Endothelial cell of umbilical vein (primary cell): ENCODE measurements around the gene CCNJ. TPM values are rescaled to one million over a fixed set of nuclear protein-coding genes. Genes with fewer than 3 reads are reported as not detected.

Experiments
- BruUV-seq: library from RNA; stranded (reverse); fragments of 400-500 nt; replicated peaks from 2 replicates; lab custom pipeline; 2021; lab: Mats Ljungman, UMichigan
- CTCF ChIA-PET: fragments of 300-600, 350-600 bp; sonication (Branson Sonifier 250); formaldehyde crosslinking; loops from one replicate; lab custom pipeline; 2021; ENCODE audit warnings: antibody characterized with exemption, inconsistent platforms; lab: Charles Lee
- POLR2A ChIA-PET: fragments of 300-600, 350-600 bp; sonication (Branson Sonifier 250); formaldehyde crosslinking; loops from one replicate; lab custom pipeline; 2021; ENCODE audit warnings: antibody characterized with exemption, inconsistent platforms; lab: Charles Lee
- DNase-seq: peaks from one replicate; pipeline ENCODE4 v3.0.0-alpha.2; 2011; ENCODE audit warnings: low read depth, low spot score
- FAIRE-seq: peaks from 2 replicates; lab custom pipeline; 2011; peaks lifted over from hg19 to GRCh38; lab: Jason Lieb, UNC
- H2AFZ ChIP-seq: 2 replicates; pipeline ENCODE4 v1.6.0; 2012; ENCODE audit warnings: low read depth, low read length, control low read depth, inconsistent platforms
- H3K27ac ChIP-seq: 2 replicates; pipeline ENCODE4 v1.5.1; 2011; ENCODE audit warnings: low read depth, mild to moderate bottlenecking, control low read depth, low read length, moderate library complexity; ENCODE audit not compliant: insufficient read depth
- H3K27me3 ChIP-seq, 2 experiments: 2 replicates each; pipeline versions ENCODE4 v1.6.0 to v1.6.1; 2011; ENCODE audit warnings: low read length in 2 of 2, mixed read lengths in 1 of 2; ENCODE audit not compliant: control insufficient read depth in 2 of 2, insufficient read depth in 2 of 2
- H3K36me3 ChIP-seq, 2 experiments: 2 replicates in 1 of 2; 3 replicates in 1 of 2; pipeline ENCODE4 v1.5.1; 2011; ENCODE audit warnings: low read length in 2 of 2, mild to moderate bottlenecking in 1 of 2, moderate library complexity in 1 of 2; ENCODE audit not compliant: control insufficient read depth in 2 of 2, insufficient read depth in 2 of 2; ENCODE audit errors: extremely low read depth in 1 of 2
- H3K4me1 ChIP-seq: 3 replicates; pipeline ENCODE4 v1.5.1; 2011; ENCODE audit warnings: mild to moderate bottlenecking, low read length; ENCODE audit not compliant: control insufficient read depth, insufficient read depth; ENCODE audit errors: extremely low read depth
- H3K4me2 ChIP-seq: 2 replicates; pipeline ENCODE4 v1.6.1; 2011; ENCODE audit warnings: low read length, control low read depth, mixed read lengths; ENCODE audit not compliant: insufficient read depth
- H3K4me3 ChIP-seq, 3 experiments: fragments of 200-600 bp in 1 of 3; sonication (generic), shearing (Covaris generic) in 1 of 3; replicated peaks in 1 of 3; 2 replicates each; pipeline ENCODE4 v1.5.1; 2011 to 2016; ENCODE audit warnings: control low read depth in 3 of 3, low read length in 3 of 3, mild to moderate bottlenecking in 2 of 3, inconsistent platforms in 1 of 3, low read depth in 1 of 3, moderate library complexity in 1 of 3; ENCODE audit not compliant: insufficient read depth in 1 of 3
- H3K79me2 ChIP-seq: 2 replicates; pipeline ENCODE4 v1.6.0; 2012; ENCODE audit warnings: low read length, inconsistent platforms; ENCODE audit not compliant: control insufficient read depth, insufficient read depth
- H3K9ac ChIP-seq: replicated peaks from 2 replicates; pipeline ENCODE3; 2011; ENCODE audit warnings: low read length, control low read depth; ENCODE audit not compliant: insufficient read depth; ENCODE audit errors: extremely low read depth
- H3K9me1 ChIP-seq: replicated peaks from 3 replicates; pipeline ENCODE4 v1.6.0; 2011; ENCODE audit warnings: mild to moderate bottlenecking, low read length; ENCODE audit not compliant: control insufficient read depth, insufficient read depth; ENCODE audit errors: extremely low read depth
- H3K9me3 ChIP-seq: replicated peaks from 2 replicates; pipeline ENCODE4 v1.5.1; 2012; ENCODE audit warnings: low read length, inconsistent platforms; ENCODE audit not compliant: control insufficient read depth, insufficient read depth
- H4K20me1 ChIP-seq: replicated peaks from 2 replicates; pipeline ENCODE3; 2011; ENCODE audit warnings: mild to moderate bottlenecking, low read length; ENCODE audit not compliant: control insufficient read depth, insufficient read depth; ENCODE audit errors: extremely low read depth
- EZH2 ChIP-seq: IDR thresholded peaks from 2 replicates; pipeline ENCODE4 v1.6.1; 2012; ENCODE audit warnings: borderline replicate concordance, low read depth, mild to moderate bottlenecking, moderate library complexity, low read length, inconsistent platforms; ENCODE audit not compliant: severe bottlenecking
- MYC ChIP-seq: IDR thresholded peaks from one replicate; pipeline ENCODE4 v1.6.1; 2011; ENCODE audit warnings: mild to moderate bottlenecking, low read depth, low read length
- POLR2A ChIP-seq: IDR thresholded peaks from 2 replicates; pipeline ENCODE4 v1.6.1; 2012; ENCODE audit warnings: low read depth, mild to moderate bottlenecking, control low read depth, low read length
- POLR2AphosphoS5 ChIP-seq: IDR thresholded peaks from 2 replicates; pipeline ENCODE4 v1.6.1; 2012; ENCODE audit warnings: low read depth, mild to moderate bottlenecking, control low read depth, low read length, moderate library complexity; ENCODE audit not compliant: insufficient read depth
- dilution Hi-C: fragments of 300-500 bp; cut with MboI; formaldehyde crosslinking; loops from one replicate; pipeline ENCODE4 v1.15.0; 2019; ENCODE audit warnings: low sequenced_read_pairs; ENCODE audit not compliant: extremely low pct_ligation_motif_present
- intact Hi-C: fragments of 100-400 bp; cut with micrococcal nuclease; formaldehyde crosslinking; loops from one replicate; pipeline ENCODE4 v1.10.0; 2022
- polyA plus RNA-seq, 4 experiments: library from polyadenylated mRNA; depleted of rRNA in 3 of 4; stranded (reverse) in 3 of 4; unstranded in 1 of 4; fragments of >200 nt; gene quantifications; 2 replicates each; pipeline versions ENCODE4 v1.2.1 to v1.2.3, GENCODE V29; 2011 to 2012; ENCODE audit warnings: missing spikeins in 1 of 4
- total RNA-seq: library from RNA; stranded (reverse); gene quantifications from 2 replicates; pipeline ENCODE4 v1.2.3, GENCODE V29; 2021
- TF ChIP-seq, protein P1 (sequence below), 2 donors: IDR thresholded peaks; 1 replicate in 1 of 2; 2 replicates in 1 of 2; pipeline ENCODE4 v1.5.1; 2011; ENCODE audit warnings: low read length in 2 of 2, mild to moderate bottlenecking in 2 of 2, moderate library complexity in 2 of 2, control low read depth in 1 of 2, inconsistent platforms in 1 of 2, low read depth in 1 of 2; ENCODE audit not compliant: insufficient read depth in 1 of 2; ENCODE audit errors: extremely low read depth in 1 of 2
- TF ChIP-seq, protein P2 (sequence below): IDR thresholded peaks from 2 replicates; pipeline ENCODE4 v1.6.1; 2011; ENCODE audit not compliant: insufficient read depth, insufficient read length

Gene CCNJ
- total and polyA plus RNA-seq, 2 donors (not counting 3 experiments of a cell fraction or from before 2014, with no cell fraction given): 25.5 to 27.6 TPM

DNA sequence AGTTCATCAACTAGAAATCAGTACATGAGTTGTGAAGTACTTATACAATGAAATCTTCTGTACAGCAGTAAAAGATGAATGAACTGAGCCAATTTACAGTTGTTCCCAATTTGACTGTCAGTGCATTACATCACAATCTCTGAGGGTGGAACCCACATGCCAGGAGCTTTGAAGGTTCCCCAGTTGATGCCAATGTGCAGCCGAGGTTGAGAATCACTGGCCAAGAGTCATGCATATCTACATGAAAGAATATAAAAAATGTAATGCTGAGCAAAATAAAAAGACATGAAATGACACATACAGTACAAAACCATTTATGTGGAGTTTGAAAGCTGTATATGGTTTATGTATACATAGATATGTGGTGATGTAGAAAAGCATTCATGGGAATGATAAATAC, 22.1 kb upstream of the CCNJ start:
- Histone ChIP-seq H3K4me3 (no peak overlapping the region), H3K9ac (no peak overlapping the region), H3K9me3 (no peaks in the 10 kb centered on the region), H3K4me2 (no peak overlapping the region), H2AFZ (no peak overlapping the region), H3K79me2 (no peaks in the 10 kb centered on the region), H3K9me1 (no peaks in the 10 kb centered on the region), H3K27ac (no peak overlapping the region), H3K36me3 (no peaks in the 10 kb centered on the region), H4K20me1 (no peaks in the 10 kb centered on the region), H3K27me3 (peaks cover 0 to 14% of the 10 kb centered on the region in 2 experiments), H3K4me1 (no peaks in the 10 kb centered on the region)
- BruUV-seq: no TSS peak
- POLR2A ChIA-PET: no interaction called here
- dilution Hi-C loops (no loop called here), intact Hi-C loops (no loop called here)
- CTCF ChIA-PET: interaction anchor here (8.6 kb wide), 1 partner anchor 315 kb away, joined by 154 read pairs; no protein-coding TSS in a partner anchor
- FAIRE-seq (no peak), DNase-seq (no peak)
- TF ChIP-seq POLR2A (no peak), POLR2AphosphoS5 (no peak), EZH2 (no peak), MYC (no peak)
- TF ChIP-seq, protein P1, sequence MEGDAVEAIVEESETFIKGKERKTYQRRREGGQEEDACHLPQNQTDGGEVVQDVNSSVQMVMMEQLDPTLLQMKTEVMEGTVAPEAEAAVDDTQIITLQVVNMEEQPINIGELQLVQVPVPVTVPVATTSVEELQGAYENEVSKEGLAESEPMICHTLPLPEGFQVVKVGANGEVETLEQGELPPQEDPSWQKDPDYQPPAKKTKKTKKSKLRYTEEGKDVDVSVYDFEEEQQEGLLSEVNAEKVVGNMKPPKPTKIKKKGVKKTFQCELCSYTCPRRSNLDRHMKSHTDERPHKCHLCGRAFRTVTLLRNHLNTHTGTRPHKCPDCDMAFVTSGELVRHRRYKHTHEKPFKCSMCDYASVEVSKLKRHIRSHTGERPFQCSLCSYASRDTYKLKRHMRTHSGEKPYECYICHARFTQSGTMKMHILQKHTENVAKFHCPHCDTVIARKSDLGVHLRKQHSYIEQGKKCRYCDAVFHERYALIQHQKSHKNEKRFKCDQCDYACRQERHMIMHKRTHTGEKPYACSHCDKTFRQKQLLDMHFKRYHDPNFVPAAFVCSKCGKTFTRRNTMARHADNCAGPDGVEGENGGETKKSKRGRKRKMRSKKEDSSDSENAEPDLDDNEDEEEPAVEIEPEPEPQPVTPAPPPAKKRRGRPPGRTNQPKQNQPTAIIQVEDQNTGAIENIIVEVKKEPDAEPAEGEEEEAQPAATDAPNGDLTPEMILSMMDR (IDR thresholded peaks at IDR 0.05; ENCODE audit: extremely low read depth in 1 of 2, insufficient read depth in 1 of 2, low read depth in 1 of 2, low read length in 2 of 2): no peak
- TF ChIP-seq, protein P2, sequence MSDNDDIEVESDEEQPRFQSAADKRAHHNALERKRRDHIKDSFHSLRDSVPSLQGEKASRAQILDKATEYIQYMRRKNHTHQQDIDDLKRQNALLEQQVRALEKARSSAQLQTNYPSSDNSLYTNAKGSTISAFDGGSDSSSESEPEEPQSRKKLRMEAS: no peak
